DOHH2 (cell line): Measurements from ENCODE around the gene LBH.

Source experiments
- H3F3A ChIP-seq: fragments of 200-600 bp; sonication (generic), shearing (Covaris generic); 2 replicates; pipeline ENCODE4 v1.6.0; 2016; ENCODE audit warnings: antibody characterized with exemption, mild to moderate bottlenecking; ENCODE audit not compliant: control insufficient read depth, insufficient read depth
- H3K27ac ChIP-seq: fragments of 200-600 bp; sonication (generic); 2 replicates; pipeline ENCODE4 v1.5.1; 2014; ENCODE audit warnings: low read depth, mild to moderate bottlenecking, low read length, moderate library complexity
- H3K27me3 ChIP-seq: fragments of 200-600 bp; sonication (generic); 2 replicates; pipeline ENCODE4 v1.6.1; 2014; ENCODE audit warnings: mild to moderate bottlenecking, low read length, mixed read lengths; ENCODE audit not compliant: control insufficient read depth
- H3K36me3 ChIP-seq: fragments of 200-600 bp; sonication (generic); 2 replicates; pipeline ENCODE4 v1.6.1; 2014; ENCODE audit warnings: mild to moderate bottlenecking, low read length, moderate library complexity, mixed read lengths; ENCODE audit not compliant: control insufficient read depth
- H3K4me1 ChIP-seq: fragments of 200-600 bp; sonication (generic); 2 replicates; pipeline ENCODE4 v1.6.1; 2014; ENCODE audit warnings: mild to moderate bottlenecking, low read length, mixed read lengths; ENCODE audit not compliant: control insufficient read depth
- H3K4me2 ChIP-seq: fragments of 200-600 bp; sonication (generic); 2 replicates; pipeline ENCODE4 v1.6.0; 2014; ENCODE audit warnings: mild to moderate bottlenecking, low read length, moderate library complexity
- H3K4me3 ChIP-seq: fragments of 200-600 bp; sonication (generic); 2 replicates; pipeline ENCODE4 v1.5.1; 2014; ENCODE audit warnings: mild to moderate bottlenecking, low read length, mixed read lengths
- H3K79me2 ChIP-seq: fragments of 200-600 bp; sonication (generic); 2 replicates; pipeline ENCODE4 v1.6.1; 2014; ENCODE audit warnings: mild to moderate bottlenecking, low read length, mixed read lengths; ENCODE audit not compliant: control insufficient read depth
- H3K9me2 ChIP-seq: fragments of 200-600 bp; sonication (generic); replicated peaks from 2 replicates; pipeline ENCODE4 v1.6.1; 2014; ENCODE audit warnings: mild to moderate bottlenecking, low read length, mixed read lengths; ENCODE audit not compliant: control insufficient read depth
- H3K9me3 ChIP-seq: fragments of 200-600 bp; sonication (generic); 2 replicates; pipeline ENCODE4 v1.6.1; 2014; ENCODE audit warnings: antibody characterized with exemption, low read length, mixed read lengths; ENCODE audit not compliant: control insufficient read depth, insufficient read depth
- H4K20me1 ChIP-seq: fragments of 200-600 bp; sonication (generic); 2 replicates; pipeline ENCODE4 v1.6.0; 2014; ENCODE audit warnings: low read depth, mild to moderate bottlenecking, antibody characterized with exemption, low read length, moderate library complexity; ENCODE audit not compliant: control insufficient read depth, insufficient read depth
- CTCF ChIP-seq: fragments of 200-600 bp; sonication (generic); IDR thresholded peaks from one replicate; pipeline ENCODE4 v1.5.1; 2014; ENCODE audit warnings: antibody characterized with exemption, mild to moderate bottlenecking, low read depth, low read length; ENCODE audit not compliant: poor library complexity, severe bottlenecking
- EZH2phosphoT487 ChIP-seq: fragments of 200-600 bp; sonication (generic); IDR thresholded peaks from 2 replicates; pipeline ENCODE4 v1.6.1; 2017; ENCODE audit warnings: borderline replicate concordance, mild to moderate bottlenecking, antibody characterized with exemption, low read length, moderate library complexity, mixed read lengths

The LBH gene

GRCh38 chr2:30218338-30218713 is 13.0 kb upstream of the LBH start:
- no peaks in the 10 kb centered on the region for H3K27me3 ChIP-seq
- H3K79me2 ChIP-seq: no peaks in the 10 kb centered on the region
- no peaks in the 10 kb centered on the region for H3K36me3 ChIP-seq
- no peaks in the 10 kb centered on the region for H3F3A ChIP-seq
- no peaks in the 10 kb centered on the region for H3K9me3 ChIP-seq
- H3K4me2 ChIP-seq: no peak overlapping the region
- H3K27ac ChIP-seq: no peak overlapping the region
- TF ChIP-seq CTCF (no peak), EZH2phosphoT487 (no peak)
- H3K4me1 ChIP-seq: peaks cover 18% of the 10 kb centered on the region
- H3K9me2 ChIP-seq: no peaks in the 10 kb centered on the region
- H4K20me1 ChIP-seq: no peaks in the 10 kb centered on the region
- H3K4me3 ChIP-seq: no peak overlapping the region

GRCh38 chr2:30218814-30219213 is 12.5 kb upstream of the LBH start:
- Histone ChIP-seq H3K27ac (no peak overlapping the region), H3K4me3 (no peak overlapping the region), H3F3A (peaks cover 1% of the 10 kb centered on the region; the same call in 1 of the 2 replicates), H3K79me2 (no peaks in the 10 kb centered on the region), H3K27me3 (no peaks in the 10 kb centered on the region), H3K9me3 (no peaks in the 10 kb centered on the region), H3K4me2 (no peak overlapping the region), H3K4me1 (peaks cover 23% of the 10 kb centered on the region), H4K20me1 (no peaks in the 10 kb centered on the region), H3K9me2 (no peaks in the 10 kb centered on the region), H3K36me3 (no peaks in the 10 kb centered on the region)
- TF ChIP-seq CTCF (no peak), EZH2phosphoT487 (no peak)

- peaks cover 4% of the 10 kb centered on the region; the same call in 1 of the 2 replicates for H3F3A ChIP-seq
- peaks cover 37% of the 10 kb centered on the region for H3K4me1 ChIP-seq
- H3K9me3 ChIP-seq: no peaks in the 10 kb centered on the region
- no peaks in the 10 kb centered on the region for H4K20me1 ChIP-seq
- no peak overlapping the region for H3K4me3 ChIP-seq
- no peaks in the 10 kb centered on the region for H3K36me3 ChIP-seq
- TF ChIP-seq CTCF (no peak), EZH2phosphoT487 (no peak)
- H3K79me2 ChIP-seq: no peaks in the 10 kb centered on the region
- no peak overlapping the region for H3K27ac ChIP-seq
- no peaks in the 10 kb centered on the region for H3K27me3 ChIP-seq
- H3K9me2 ChIP-seq: no peaks in the 10 kb centered on the region
- no peak overlapping the region for H3K4me2 ChIP-seq
Measured at GRCh38 chr2:30219886-30220875, 11.2 kb upstream of the LBH start.
